HepG2 (cell line): ENCODE measurements around the gene FCN3. TPM values are rescaled to one million over a fixed set of nuclear protein-coding genes. Genes with fewer than 3 reads are reported as not detected.
A peak's percentile ranks its signal among the peaks of the same experiment; 100 is the strongest.

Experiments
- AHR ChIP-seq: IDR thresholded peaks from 2 replicates; pipeline ENCODE4 v1.6.1; 2018; ENCODE audit warnings: missing genetic modification reagents, missing compliant biosample characterization
- GZF1 ChIP-seq: sonication (generic); formaldehyde crosslinking; IDR thresholded peaks from 2 replicates; pipeline ENCODE4 v1.5.1; 2020; ENCODE audit warnings: mild to moderate bottlenecking, missing genetic modification reagents
- HNF4G ChIP-seq, 2 experiments: sonication (generic) in 1 of 2; formaldehyde crosslinking in 1 of 2; IDR thresholded peaks; 2 replicates each; pipeline versions ENCODE4 v1.4.0 to v1.6.1; 2011 to 2020; ENCODE audit warnings: borderline replicate concordance in 2 of 2, low read depth in 2 of 2, mild to moderate bottlenecking in 2 of 2, low read length in 1 of 2, missing genetic modification reagents in 1 of 2, moderate library complexity in 1 of 2
- NFIB ChIP-seq: sonication (generic); formaldehyde crosslinking; IDR thresholded peaks from 2 replicates; pipeline ENCODE4 v1.9.0; 2021; ENCODE audit warnings: missing genetic modification reagents, mild to moderate bottlenecking, borderline replicate concordance
- RFX3 ChIP-seq: IDR thresholded peaks from 2 replicates; pipeline ENCODE4 v1.6.1; 2016; ENCODE audit warnings: missing biosample characterization, missing genetic modification reagents
- SETDB1 ChIP-seq: sonication (generic); formaldehyde crosslinking; IDR thresholded peaks from 2 replicates; pipeline ENCODE4 v1.5.1; 2020; ENCODE audit warnings: missing genetic modification reagents, mild to moderate bottlenecking, borderline replicate concordance
- SMAD9 ChIP-seq: sonication (generic); formaldehyde crosslinking; IDR thresholded peaks from 2 replicates; pipeline ENCODE4 v1.5.1; 2020; ENCODE audit warnings: mild to moderate bottlenecking, missing genetic modification reagents
- STAT6 ChIP-seq: sonication (generic); formaldehyde crosslinking; IDR thresholded peaks from 2 replicates; pipeline ENCODE4 v1.4.0; 2020; ENCODE audit warnings: missing genetic modification reagents, mild to moderate bottlenecking, borderline replicate concordance
- ZFP1 ChIP-seq: IDR thresholded peaks from 2 replicates; pipeline ENCODE4 v1.6.1; 2016
- ZNF225 ChIP-seq: sonication (generic); formaldehyde crosslinking; IDR thresholded peaks from 2 replicates; pipeline ENCODE4 v1.4.0; 2020; ENCODE audit warnings: mild to moderate bottlenecking, missing genetic modification reagents
- ZNF572 ChIP-seq: sonication (generic); formaldehyde crosslinking; IDR thresholded peaks from 2 replicates; pipeline ENCODE4 v1.5.1; 2020; ENCODE audit warnings: mild to moderate bottlenecking, missing genetic modification reagents
- ZNF639 ChIP-seq: conservative IDR thresholded peaks from 2 replicates; pipeline ENCODE4 v1.6.1; 2018; ENCODE audit warnings: missing genetic modification reagents
- polyA plus RNA-seq, 8 experiments: library from polyadenylated mRNA; depleted of rRNA in 3 of 8; stranded (reverse) in 7 of 8; unstranded in 1 of 8; fragments of >200 nt; fragmentation: Illumina TruSeq in 4 of 8; extraction: Trizol in 4 of 8; gene quantifications; 2 replicates each; pipeline versions ENCODE4 v1.2.1 to v1.2.3, GENCODE V29; 2011 to 2016; ENCODE audit warnings: low read depth in 4 of 8, missing spikeins in 1 of 8, mixed read lengths in 1 of 8; ENCODE audit not compliant: insufficient read depth in 1 of 8
- total RNA-seq, 5 experiments: library from RNA; depleted of rRNA; stranded (reverse); fragments of >200 nt; fragmentation: Illumina TruSeq; extraction: Trizol; gene quantifications; 2 replicates each; pipeline ENCODE4 v1.2.3, GENCODE V29; 2016; ENCODE audit warnings: low read depth in 1 of 5
- TF ChIP-seq, protein P1 (sequence below): sonication (generic); formaldehyde crosslinking; conservative IDR thresholded peaks from 2 replicates; pipeline ENCODE4 v1.4.0; 2020; ENCODE audit warnings: missing genetic modification reagents
- TF ChIP-seq, protein P2 (sequence below): IDR thresholded peaks from 2 replicates; pipeline ENCODE4 v1.6.1; 2016; ENCODE audit warnings: low read depth, control low read depth
- TF ChIP-seq, protein P3 (sequence below): sonication (generic); formaldehyde crosslinking; IDR thresholded peaks from 2 replicates; pipeline ENCODE4 v1.4.0; 2020; ENCODE audit warnings: missing genetic modification reagents, mild to moderate bottlenecking, borderline replicate concordance
- TF ChIP-seq, protein P4 (sequence below): sonication (generic); formaldehyde crosslinking; IDR thresholded peaks from 2 replicates; pipeline ENCODE4 v1.4.0; 2020; ENCODE audit warnings: mild to moderate bottlenecking, missing genetic modification reagents

FCN3 gene
- total and polyA plus RNA-seq, 2 of the 13 experiments (the other 11 are each of a cell fraction or from before 2014, with no cell fraction given), result not detected

GRCh38 chr1:27392096-27392777 lies 17.6 kb upstream of the FCN3 start, which contains the start of gene GPR3 (continued):
- no peak for TF ChIP-seq GZF1 (CRISPR knock-in tag)
- no peak for TF ChIP-seq SMAD9 (CRISPR knock-in tag)
- no peak for TF ChIP-seq AHR
- TF ChIP-seq ZNF225 (CRISPR knock-in tag), result 0 out of 2 replicates have a peak, but pooled peaks have one; percentile 22
- no peak for TF ChIP-seq ZFP1
- TF ChIP-seq, protein P1, sequence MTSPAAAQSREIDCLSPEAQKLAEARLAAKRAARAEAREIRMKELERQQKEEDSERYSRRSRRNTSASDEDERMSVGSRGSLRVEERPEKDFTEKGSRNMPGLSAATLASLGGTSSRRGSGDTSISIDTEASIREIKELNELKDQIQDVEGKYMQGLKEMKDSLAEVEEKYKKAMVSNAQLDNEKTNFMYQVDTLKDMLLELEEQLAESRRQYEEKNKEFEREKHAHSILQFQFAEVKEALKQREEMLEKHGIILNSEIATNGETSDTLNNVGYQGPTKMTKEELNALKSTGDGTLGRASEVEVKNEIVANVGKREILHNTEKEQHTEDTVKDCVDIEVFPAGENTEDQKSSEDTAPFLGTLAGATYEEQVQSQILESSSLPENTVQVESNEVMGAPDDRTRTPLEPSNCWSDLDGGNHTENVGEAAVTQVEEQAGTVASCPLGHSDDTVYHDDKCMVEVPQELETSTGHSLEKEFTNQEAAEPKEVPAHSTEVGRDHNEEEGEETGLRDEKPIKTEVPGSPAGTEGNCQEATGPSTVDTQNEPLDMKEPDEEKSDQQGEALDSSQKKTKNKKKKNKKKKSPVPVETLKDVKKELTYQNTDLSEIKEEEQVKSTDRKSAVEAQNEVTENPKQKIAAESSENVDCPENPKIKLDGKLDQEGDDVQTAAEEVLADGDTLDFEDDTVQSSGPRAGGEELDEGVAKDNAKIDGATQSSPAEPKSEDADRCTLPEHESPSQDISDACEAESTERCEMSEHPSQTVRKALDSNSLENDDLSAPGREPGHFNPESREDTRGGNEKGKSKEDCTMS (CRISPR knock-in tag), result no peak
- no peak for TF ChIP-seq NFIB (CRISPR knock-in tag)
- TF ChIP-seq, protein P2, sequence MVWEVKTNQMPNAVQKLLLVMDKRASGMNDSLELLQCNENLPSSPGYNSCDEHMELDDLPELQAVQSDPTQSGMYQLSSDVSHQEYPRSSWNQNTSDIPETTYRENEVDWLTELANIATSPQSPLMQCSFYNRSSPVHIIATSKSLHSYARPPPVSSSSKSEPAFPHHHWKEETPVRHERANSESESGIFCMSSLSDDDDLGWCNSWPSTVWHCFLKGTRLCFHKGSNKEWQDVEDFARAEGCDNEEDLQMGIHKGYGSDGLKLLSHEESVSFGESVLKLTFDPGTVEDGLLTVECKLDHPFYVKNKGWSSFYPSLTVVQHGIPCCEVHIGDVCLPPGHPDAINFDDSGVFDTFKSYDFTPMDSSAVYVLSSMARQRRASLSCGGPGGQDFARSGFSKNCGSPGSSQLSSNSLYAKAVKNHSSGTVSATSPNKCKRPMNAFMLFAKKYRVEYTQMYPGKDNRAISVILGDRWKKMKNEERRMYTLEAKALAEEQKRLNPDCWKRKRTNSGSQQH (CRISPR knock-in tag), result no peak; the same call in 1 of the 2 replicates
- no peak for TF ChIP-seq ZNF572
- TF ChIP-seq RFX3, result no peak
- TF ChIP-seq HNF4G (IDR thresholded peaks at IDR 0.05; ENCODE audit: borderline replicate concordance, low read depth, low read length), result no peak
- TF ChIP-seq HNF4G (CRISPR knock-in tag; IDR thresholded peaks at IDR 0.05; ENCODE audit: borderline replicate concordance, low read depth), result no peak
- TF ChIP-seq STAT6 (CRISPR knock-in tag), result no peak
- no peak for TF ChIP-seq ZNF639 (CRISPR knock-in tag)
- TF ChIP-seq, protein P3, sequence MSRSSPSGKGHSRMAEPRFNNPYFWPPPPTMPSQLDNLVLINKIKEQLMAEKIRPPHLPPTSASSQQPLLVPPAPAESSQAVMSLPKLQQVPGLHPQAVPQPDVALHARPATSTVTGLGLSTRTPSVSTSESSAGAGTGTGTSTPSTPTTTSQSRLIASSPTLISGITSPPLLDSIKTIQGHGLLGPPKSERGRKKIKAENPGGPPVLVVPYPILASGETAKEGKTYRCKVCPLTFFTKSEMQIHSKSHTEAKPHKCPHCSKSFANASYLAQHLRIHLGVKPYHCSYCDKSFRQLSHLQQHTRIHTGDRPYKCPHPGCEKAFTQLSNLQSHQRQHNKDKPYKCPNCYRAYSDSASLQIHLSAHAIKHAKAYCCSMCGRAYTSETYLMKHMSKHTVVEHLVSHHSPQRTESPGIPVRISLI (CRISPR knock-in tag), result no peak
- TF ChIP-seq, protein P4, sequence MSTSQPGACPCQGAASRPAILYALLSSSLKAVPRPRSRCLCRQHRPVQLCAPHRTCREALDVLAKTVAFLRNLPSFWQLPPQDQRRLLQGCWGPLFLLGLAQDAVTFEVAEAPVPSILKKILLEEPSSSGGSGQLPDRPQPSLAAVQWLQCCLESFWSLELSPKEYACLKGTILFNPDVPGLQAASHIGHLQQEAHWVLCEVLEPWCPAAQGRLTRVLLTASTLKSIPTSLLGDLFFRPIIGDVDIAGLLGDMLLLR, result no peak
- TF ChIP-seq SETDB1 (CRISPR knock-in tag), result no peak
